GM19452 (cell line): ENCODE measurements around the gene CCDC190.
A peak's percentile ranks its signal among the peaks of the same experiment; 100 is the strongest.
"Not testable (repeated sequence)": the region's sequence is repeated elsewhere in the genome, so short reads cannot be mapped to it uniquely, and the experiment has no call there.

Experiments
- ATAC-seq: cut with Tn5 transposase; IDR thresholded peaks from one replicate; pipeline ENCODE4 v1.9.1; 2021; ENCODE audit not compliant: unreplicated experiment

Gene CCDC190

GRCh38 chr1:162838863-162839262 lies 22.1 kb downstream of the CCDC190 start:
- no peak for ATAC-seq

GRCh38 chr1:162835157-162835899 lies 25.6 kb downstream of the CCDC190 start:
- peak; percentile 92 for ATAC-seq

GRCh38 chr1:162832470-162832869 lies 28.5 kb downstream of the CCDC190 start:
- ATAC-seq, result no peak

GRCh38 chr1:162829268-162829667 lies 31.7 kb downstream of the CCDC190 start:
- ATAC-seq, result no peak

GRCh38 chr1:162823771-162824525 lies 37.0 kb downstream of the CCDC190 start:
- no peak for ATAC-seq

GRCh38 chr1:162823231-162823630 lies 37.7 kb downstream of the CCDC190 start:
- ATAC-seq, result no peak

- ATAC-seq, result no peak
Measured at GRCh38 chr1:162822391-162823200, 38.4 kb downstream of the CCDC190 start.

- not testable (repeated sequence) for ATAC-seq
Measured at GRCh38 chr1:162818666-162819065, 42.3 kb downstream of the CCDC190 start.

GRCh38 chr1:162818136-162818535 lies 42.8 kb downstream of the CCDC190 start:
- not testable (repeated sequence) for ATAC-seq

- not testable (repeated sequence) for ATAC-seq
Measured at GRCh38 chr1:162812357-162812756, 48.6 kb downstream of the CCDC190 start.

GRCh38 chr1:162807503-162807902 lies 53.5 kb downstream of the CCDC190 start:
- not testable (repeated sequence) for ATAC-seq
